IMR-90 (cell line): Measurements from ENCODE around the gene DDX41. TPM values are rescaled to one million over a fixed set of nuclear protein-coding genes. Genes with fewer than 3 reads are reported as not detected.

Experiments
- ATAC-seq: fragments of 200-7000 bp; cut with Tn5 transposase; 2 replicates; pipeline ENCODE4 v1.9.1; 2020; ENCODE audit warnings: low read depth, mild to moderate bottlenecking, moderate library complexity
- BruUV-seq: library from RNA; stranded (reverse); fragments of 400-500 nt; replicated peaks from 2 replicates; lab custom pipeline; 2021; lab: Mats Ljungman, UMichigan
- CTCF ChIA-PET: fragments of 300-600 bp; formaldehyde crosslinking; extraction: SDS; loops from one replicate; lab custom pipeline; 2021; ENCODE audit warnings: antibody characterized with exemption; lab: Yijun Ruan, JAX
- POLR2A ChIA-PET: fragments of 300-600 bp; sonication (Branson Sonifier 250); formaldehyde crosslinking; loops from one replicate; lab custom pipeline; 2022; ENCODE audit warnings: antibody characterized with exemption; ENCODE audit not compliant: unreplicated experiment; lab: Charles Lee
- DNase-seq: peaks from one replicate; pipeline ENCODE4 v3.0.0; 2013
- H2AFZ ChIP-seq: replicated peaks from 2 replicates; pipeline ENCODE3; 2013; ENCODE audit warnings: low read length, mild to moderate bottlenecking; ENCODE audit not compliant: poor library complexity
- H2AK5ac ChIP-seq: 2 replicates; pipeline ENCODE4 v1.6.1; 2013; ENCODE audit warnings: low read depth, low read length, inconsistent platforms
- H2AK9ac ChIP-seq: replicated peaks from 2 replicates; pipeline ENCODE3; 2013; ENCODE audit warnings: mild to moderate bottlenecking, low read depth, low read length, moderate library complexity; ENCODE audit not compliant: poor library complexity
- H2BK120ac ChIP-seq: 2 replicates; pipeline ENCODE4 v1.6.1; 2013; ENCODE audit warnings: low read depth, low read length, inconsistent platforms
- H2BK15ac ChIP-seq: 3 replicates; pipeline ENCODE4 v1.6.1; 2013; ENCODE audit warnings: low read depth, low read length, inconsistent platforms
- H2BK20ac ChIP-seq: 2 replicates; pipeline ENCODE4 v1.6.1; 2013; ENCODE audit warnings: low read depth, mild to moderate bottlenecking, inconsistent platforms, low read length, moderate library complexity
- H2BK5ac ChIP-seq: 2 replicates; pipeline ENCODE4 v1.6.1; 2013; ENCODE audit warnings: mild to moderate bottlenecking, low read depth, low read length, inconsistent platforms; ENCODE audit not compliant: poor library complexity, severe bottlenecking
- H3K14ac ChIP-seq: replicated peaks from 2 replicates; pipeline ENCODE4 v1.6.1; 2013; ENCODE audit warnings: low read depth, low read length, inconsistent platforms
- H3K18ac ChIP-seq: 2 replicates; pipeline ENCODE4 v1.6.1; 2013; ENCODE audit warnings: low read depth, low read length, control low read depth
- H3K23ac ChIP-seq: 2 replicates; pipeline ENCODE4 v1.6.1; 2013; ENCODE audit warnings: low read depth, low read length, inconsistent platforms
- H3K27ac ChIP-seq: 2 replicates; pipeline ENCODE4 v1.5.1; 2013; ENCODE audit warnings: mild to moderate bottlenecking, control low read depth, low read length; ENCODE audit not compliant: insufficient read depth
- H3K27me3 ChIP-seq: 2 replicates; pipeline ENCODE4 v1.6.1; 2013; ENCODE audit warnings: low read length; ENCODE audit not compliant: control insufficient read depth, insufficient read depth
- H3K36me3 ChIP-seq: 2 replicates; pipeline ENCODE4 v1.6.1; 2013; ENCODE audit warnings: low read length, mixed read lengths; ENCODE audit not compliant: control insufficient read depth, insufficient read depth
- H3K4ac ChIP-seq: 2 replicates; pipeline ENCODE4 v1.6.1; 2013; ENCODE audit warnings: low read depth, low read length, inconsistent platforms
- H3K4me1 ChIP-seq: 2 replicates; pipeline ENCODE4 v1.6.1; 2013; ENCODE audit warnings: low read length, mixed read lengths; ENCODE audit not compliant: control insufficient read depth, insufficient read depth
- H3K4me2 ChIP-seq: 2 replicates; pipeline ENCODE4 v1.6.1; 2013; ENCODE audit warnings: low read depth, mild to moderate bottlenecking, control low read depth, low read length, moderate library complexity
- H3K4me3 ChIP-seq: 2 replicates; pipeline ENCODE4 v1.5.1; 2013; ENCODE audit warnings: low read depth, mild to moderate bottlenecking, control low read depth, low read length, moderate library complexity; ENCODE audit not compliant: insufficient read depth
- H3K56ac ChIP-seq: 2 replicates; pipeline ENCODE4 v1.6.1; 2013; ENCODE audit warnings: low read length, inconsistent platforms; ENCODE audit not compliant: insufficient read depth; ENCODE audit errors: extremely low read depth
- H3K79me1 ChIP-seq, 2 experiments: 2 replicates each; pipeline ENCODE4 v1.6.1; 2013; ENCODE audit warnings: low read length in 2 of 2, inconsistent platforms in 1 of 2, low read depth in 1 of 2
- H3K9ac ChIP-seq: 2 replicates; pipeline ENCODE4 v1.6.1; 2013; ENCODE audit warnings: low read depth, low read length, control low read depth
- H3K9me1 ChIP-seq: 2 replicates; pipeline ENCODE4 v1.6.1; 2013; ENCODE audit warnings: low read length, inconsistent platforms; ENCODE audit not compliant: insufficient read depth
- H3K9me3 ChIP-seq: 2 replicates; pipeline ENCODE4 v1.6.1; 2013; ENCODE audit warnings: low read length; ENCODE audit not compliant: control insufficient read depth, insufficient read depth
- H4K20me1 ChIP-seq: 2 replicates; pipeline ENCODE4 v1.6.1; 2013; ENCODE audit warnings: low read length, inconsistent platforms; ENCODE audit not compliant: insufficient read depth
- H4K5ac ChIP-seq: 2 replicates; pipeline ENCODE4 v1.6.1; 2013; ENCODE audit warnings: mild to moderate bottlenecking, low read depth, low read length, control low read depth
- H4K8ac ChIP-seq, 2 experiments: 2 replicates each; pipeline ENCODE4 v1.6.1; 2013; ENCODE audit warnings: low read depth in 2 of 2, low read length in 2 of 2, control low read depth in 1 of 2, inconsistent platforms in 1 of 2
- H4K91ac ChIP-seq: 2 replicates; pipeline ENCODE4 v1.6.1; 2013; ENCODE audit warnings: low read depth, low read length, inconsistent platforms; ENCODE audit not compliant: insufficient read depth
- CHD1 ChIP-seq: IDR thresholded peaks from 2 replicates; pipeline ENCODE4 v1.6.1; 2012; ENCODE audit warnings: low read depth, low read length, improper control_type of control experiment
- CTCF ChIP-seq: conservative IDR thresholded peaks from 2 replicates; pipeline ENCODE4 v1.5.1; 2012; ENCODE audit warnings: mild to moderate bottlenecking, low read depth, low read length, improper control_type of control experiment
- FOS ChIP-seq: fragments of 150-350 bp; IDR thresholded peaks from 2 replicates; pipeline ENCODE4 v1.6.1; 2016; ENCODE audit warnings: low read depth, low read length
- RAD21 ChIP-seq: IDR thresholded peaks from 2 replicates; pipeline ENCODE4 v1.6.1; 2012; ENCODE audit warnings: low read length, improper control_type of control experiment
- RFX5 ChIP-seq: IDR thresholded peaks from 2 replicates; pipeline ENCODE4 v1.8.0; 2012; ENCODE audit warnings: low read depth, mild to moderate bottlenecking, low read length, moderate library complexity
- WGBS, 2 experiments: methylation state at CpG; one replicate each; pipeline versions ENCODE4 v1.1.5 to v1.1.7; 2013; ENCODE audit warnings: missing lambda C conversion rate in 2 of 2; ENCODE audit not compliant: insufficient read length in 1 of 2; ENCODE audit errors: extremely low coverage in 2 of 2; 5-methylcytosine and 5-hydroxymethylcytosine counted together
- dilution Hi-C: fragments of 300-500 bp; cut with HindIII; formaldehyde crosslinking; loops from one replicate; pipeline ENCODE4 v1.14.3; 2018; ENCODE audit warnings: low sequenced_read_pairs; ENCODE audit not compliant: unreplicated experiment
- in situ Hi-C: fragments of 300-500 bp; cut with MboI; formaldehyde crosslinking; loops from 3 replicates; pipeline ENCODE4 v1.14.3; 2019; ENCODE audit warnings: low sequenced_read_pairs, inconsistent platforms, mixed read lengths
- intact Hi-C: fragments of 100-400 bp; cut with micrococcal nuclease; formaldehyde crosslinking; loops from 2 replicates; pipeline ENCODE4 v1.10.0; 2022
- polyA plus RNA-seq, 3 experiments: library from polyadenylated mRNA; depleted of rRNA; stranded (reverse); fragments of >200 nt; gene quantifications; 2 replicates each; pipeline ENCODE4 v1.2.3, GENCODE V29; 2012; ENCODE audit warnings: low replicate concordance in 1 of 3
- total RNA-seq: library from RNA; depleted of rRNA; stranded (reverse); fragments of >200 nt; gene quantifications from 2 replicates; pipeline ENCODE4 v1.2.3, GENCODE V29; 2012
- TF ChIP-seq, protein P1 (sequence below): fragments of 150-350 bp; IDR thresholded peaks from 2 replicates; pipeline ENCODE4 v1.6.1; 2016; ENCODE audit warnings: low read depth, mild to moderate bottlenecking, low read length, moderate library complexity, borderline replicate concordance

DDX41 gene
- total and polyA plus RNA-seq, 2 of the 4 experiments (the other 2 are of a cell fraction), result 130 to 170 TPM

DNA sequence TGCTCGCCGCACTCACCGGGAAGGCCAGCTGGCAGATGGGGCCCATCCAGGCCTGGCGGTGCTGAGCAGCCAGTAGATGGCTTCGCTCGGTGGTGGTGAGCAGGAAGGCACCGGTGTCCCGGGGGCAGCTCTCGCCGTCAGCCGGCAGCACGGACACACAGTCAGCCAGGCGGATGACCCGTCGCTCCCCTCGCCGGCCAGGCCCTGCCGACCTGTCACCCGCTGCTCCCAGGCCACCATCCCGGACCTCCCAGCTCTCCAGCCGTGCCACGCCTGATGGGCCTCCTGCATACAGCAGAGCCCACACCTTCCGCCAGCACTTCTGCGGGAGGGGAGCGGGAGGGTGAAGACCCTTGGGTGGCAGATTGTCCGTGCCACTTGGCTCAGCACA, 8.5 kb downstream of the DDX41 start:
- H2AK5ac ChIP-seq, result no peak overlapping the region
- DNase-seq, result no peak
- dilution Hi-C loops (no loop called here), in situ Hi-C loops (no loop called here), intact Hi-C loops (no loop called here)
- no peak for ATAC-seq
- H2BK15ac ChIP-seq, result no peak overlapping the region
- no peaks in the 10 kb centered on the region for H3K9me3 ChIP-seq
- no peak overlapping the region for H3K23ac ChIP-seq
- H4K8ac ChIP-seq, result no peak overlapping the region
- no peaks in the 10 kb centered on the region; the same call in 1 of the 2 replicates for H4K20me1 ChIP-seq
- H2BK5ac ChIP-seq, result no peak overlapping the region
- H3K27me3 ChIP-seq, result no peaks in the 10 kb centered on the region
- no peak for TF ChIP-seq FOS
- no peak for TF ChIP-seq RFX5
- no peak for TF ChIP-seq CHD1
- no peak for TF ChIP-seq RAD21
- no peak for TF ChIP-seq CTCF
- TF ChIP-seq, protein P1, sequence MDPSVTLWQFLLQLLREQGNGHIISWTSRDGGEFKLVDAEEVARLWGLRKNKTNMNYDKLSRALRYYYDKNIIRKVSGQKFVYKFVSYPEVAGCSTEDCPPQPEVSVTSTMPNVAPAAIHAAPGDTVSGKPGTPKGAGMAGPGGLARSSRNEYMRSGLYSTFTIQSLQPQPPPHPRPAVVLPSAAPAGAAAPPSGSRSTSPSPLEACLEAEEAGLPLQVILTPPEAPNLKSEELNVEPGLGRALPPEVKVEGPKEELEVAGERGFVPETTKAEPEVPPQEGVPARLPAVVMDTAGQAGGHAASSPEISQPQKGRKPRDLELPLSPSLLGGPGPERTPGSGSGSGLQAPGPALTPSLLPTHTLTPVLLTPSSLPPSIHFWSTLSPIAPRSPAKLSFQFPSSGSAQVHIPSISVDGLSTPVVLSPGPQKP, result no peak
- no peak overlapping the region for H3K4me2 ChIP-seq
- H3K79me1 ChIP-seq, result peaks cover 0 to 8% of the 10 kb centered on the region in 2 experiments; a peak in 1 of 4 replicates
- no peak overlapping the region for H4K5ac ChIP-seq
- no peak overlapping the region for H4K91ac ChIP-seq
- H3K27ac ChIP-seq, result no peak overlapping the region
- no peak overlapping the region for H3K18ac ChIP-seq
- no peaks in the 10 kb centered on the region for H3K4me1 ChIP-seq
- POLR2A ChIA-PET, result no interaction called here
- H3K56ac ChIP-seq, result no peak overlapping the region
- peaks cover 36% of the 10 kb centered on the region for H3K36me3 ChIP-seq
- 94% methylated on average over 23 of the region's 26 CpGs; no CpG with 5 or more reads in 1 of the 2 experiments for WGBS, 2 experiments
- H3K4ac ChIP-seq, result no peak overlapping the region
- no peak overlapping the region for H2BK20ac ChIP-seq
- BruUV-seq, result no TSS peak
- H2BK120ac ChIP-seq, result no peak overlapping the region
- no peak overlapping the region for H2AFZ ChIP-seq
- no peak overlapping the region for H3K14ac ChIP-seq
- no peaks in the 10 kb centered on the region for H3K9me1 ChIP-seq
- no peak overlapping the region for H2AK9ac ChIP-seq
- no peak overlapping the region for H3K4me3 ChIP-seq
- CTCF ChIA-PET, result no interaction called here
- no peak overlapping the region for H3K9ac ChIP-seq
